NCI-H69 (cell line): ENCODE measurements around the gene DPEP2NB.
"Not testable (repeated sequence)": the region's sequence is repeated elsewhere in the genome, so short reads cannot be mapped to it uniquely, and the experiment has no call there.

ENCODE experiments used
- DNase-seq: peaks from one replicate; lab custom pipeline; 2025; lab: John Stamatoyannopoulos, UW

Gene DPEP2NB

DNA sequence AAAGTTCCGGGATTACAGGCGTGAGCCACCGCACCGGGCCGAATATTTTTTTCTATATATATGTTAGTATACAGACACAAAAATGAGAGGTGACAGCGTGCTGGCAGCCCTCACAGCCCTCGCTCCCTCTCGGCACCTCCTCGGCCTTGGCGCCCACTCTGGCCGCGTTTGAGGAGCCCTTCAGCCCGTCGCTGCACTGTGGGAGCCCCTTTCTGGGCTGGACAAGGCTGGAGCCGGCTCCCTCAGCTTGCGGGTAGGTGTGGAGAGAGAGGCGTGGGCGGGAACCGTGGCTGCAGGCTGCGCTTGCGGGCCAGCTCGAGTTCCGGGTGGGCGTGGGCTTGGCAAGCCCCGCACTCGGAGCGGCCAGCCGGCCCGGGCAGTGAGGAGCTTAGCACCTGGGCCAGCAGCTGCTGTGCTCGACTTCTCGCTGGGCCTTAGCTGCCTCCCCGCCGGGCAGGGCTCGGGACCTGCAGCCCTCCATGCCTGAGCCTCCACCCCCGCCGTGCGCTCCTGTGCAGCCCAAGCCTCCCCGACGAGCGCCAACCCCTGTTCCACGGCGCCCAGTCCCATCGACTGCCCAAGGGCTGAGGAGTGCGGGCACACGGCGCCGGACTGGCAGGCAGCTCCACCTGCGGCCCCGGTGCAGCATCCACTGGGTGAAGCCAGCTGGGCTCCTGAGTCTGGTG is 33.6 kb downstream of the DPEP2NB start:
- DNase-seq: no peak

DNA sequence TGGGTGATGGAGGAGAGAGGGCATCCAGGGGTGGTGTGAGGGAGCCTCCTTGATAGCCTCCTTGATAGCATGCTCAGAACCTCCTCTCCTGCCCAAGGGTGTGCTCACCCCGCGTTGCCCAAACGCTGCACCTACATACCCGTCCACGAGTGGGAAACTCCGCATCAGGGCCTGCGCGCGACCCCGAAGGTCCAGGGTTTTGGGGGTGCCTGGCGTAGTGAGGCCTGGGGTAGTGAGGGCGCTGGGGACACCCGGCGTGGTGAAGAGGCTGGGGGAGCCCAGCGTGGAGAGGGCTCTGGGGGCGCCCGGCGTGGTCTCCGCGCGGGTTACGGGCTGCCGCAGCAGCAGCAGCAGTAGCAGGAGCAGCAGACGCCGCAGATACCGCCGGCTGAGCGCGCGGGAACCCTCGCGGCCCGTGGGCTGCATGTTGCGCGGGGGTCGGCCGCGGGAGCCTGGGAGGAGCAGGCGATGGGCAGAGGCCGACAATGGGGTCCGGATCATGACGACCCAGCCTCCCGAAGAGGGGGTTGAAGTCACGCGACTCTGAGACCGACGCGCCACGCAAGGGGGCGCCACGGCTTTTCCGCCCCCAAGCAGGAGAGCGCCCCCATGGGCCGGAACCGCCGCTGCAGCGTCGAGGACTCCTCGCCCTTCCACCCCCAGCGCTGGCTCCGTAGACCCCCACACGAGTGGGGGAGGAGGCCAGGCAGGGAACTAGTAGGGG is 35.6 kb downstream of the DPEP2NB start, which contains the start of gene DPEP3:
TSS of gene DPEP3 (minus strand) at position 545 of the 724 bp plus-strand sequence. CDS start at position 426, 119 bp downstream.
- DNase-seq: no peak

DNA sequence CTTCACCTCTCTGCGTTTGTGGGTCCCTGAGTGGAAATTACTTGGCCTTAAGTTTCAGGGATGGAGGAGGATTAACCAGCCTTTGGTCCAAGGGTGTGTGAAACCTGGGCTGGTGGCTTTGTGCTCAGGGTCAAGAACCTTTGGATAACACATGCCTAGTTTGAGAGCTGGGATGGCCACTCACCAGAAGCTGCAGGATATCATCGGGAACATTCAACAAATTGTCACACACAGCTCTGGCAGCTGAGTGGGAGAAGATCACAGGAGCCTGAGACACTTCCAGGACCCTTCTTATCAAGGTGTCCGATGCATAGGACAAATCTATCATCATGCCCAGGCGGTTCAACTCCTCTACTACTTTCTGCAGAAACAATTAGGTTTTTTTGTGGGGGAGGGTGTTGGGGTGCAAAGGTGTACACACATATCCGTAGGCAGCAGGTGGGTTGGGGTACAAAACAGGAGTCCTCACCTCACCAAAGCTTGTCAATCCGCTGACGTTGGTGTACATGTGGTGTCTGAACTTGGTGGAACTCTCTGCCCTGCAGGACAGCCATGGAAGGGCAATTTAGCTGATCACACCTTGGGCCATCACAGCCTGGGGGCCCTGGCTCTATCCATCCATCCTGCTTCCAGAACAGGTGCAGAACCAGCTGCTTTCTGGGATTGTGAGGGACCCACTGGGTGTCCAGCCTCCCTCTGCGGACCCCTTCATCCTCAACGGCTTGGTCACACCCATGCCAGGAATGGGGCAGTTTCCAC is 38.1 kb downstream of the DPEP2NB start:
- no peak for DNase-seq

DNA sequence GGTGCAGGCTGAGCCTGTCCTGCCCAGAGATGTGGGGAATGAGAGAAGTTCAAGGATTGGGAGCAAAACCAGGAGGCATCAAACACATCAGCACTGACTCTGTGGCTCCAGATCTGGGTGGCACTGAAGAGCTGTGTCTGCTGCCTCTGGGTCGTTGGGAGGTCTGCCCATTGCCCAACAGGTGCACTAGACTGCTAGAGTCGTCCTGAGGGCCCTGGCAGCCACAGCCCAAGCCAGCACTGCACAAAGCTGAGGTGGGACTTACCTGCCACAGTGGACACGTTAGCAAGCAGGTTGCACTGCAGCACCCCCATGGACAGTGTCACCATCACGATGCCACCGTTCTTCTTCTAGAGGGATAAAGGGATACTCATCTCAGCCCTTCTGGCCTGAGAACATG is 38.7 kb downstream of the DPEP2NB start:
- no peak for DNase-seq

DNA sequence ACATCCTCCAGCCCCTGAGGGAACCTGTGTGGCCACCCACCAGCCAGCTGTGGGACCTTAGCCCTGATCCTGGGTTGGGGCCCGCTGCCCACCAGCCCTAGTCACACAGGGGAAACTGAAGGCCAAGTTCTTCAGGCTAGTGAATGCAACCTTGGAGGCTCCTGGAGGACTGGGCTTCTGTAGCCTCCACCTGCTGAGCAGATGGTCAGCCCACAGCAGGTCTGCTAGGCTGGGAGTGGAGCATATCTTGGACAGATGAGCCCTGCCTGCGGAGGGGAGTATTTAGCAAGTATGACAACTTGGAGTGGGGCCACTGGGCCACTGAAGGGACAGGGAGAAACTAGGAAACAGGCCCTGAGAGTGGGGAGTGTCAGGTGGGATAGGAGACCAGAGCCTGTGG is 39.5 kb downstream of the DPEP2NB start:
- no peak for DNase-seq

DNA sequence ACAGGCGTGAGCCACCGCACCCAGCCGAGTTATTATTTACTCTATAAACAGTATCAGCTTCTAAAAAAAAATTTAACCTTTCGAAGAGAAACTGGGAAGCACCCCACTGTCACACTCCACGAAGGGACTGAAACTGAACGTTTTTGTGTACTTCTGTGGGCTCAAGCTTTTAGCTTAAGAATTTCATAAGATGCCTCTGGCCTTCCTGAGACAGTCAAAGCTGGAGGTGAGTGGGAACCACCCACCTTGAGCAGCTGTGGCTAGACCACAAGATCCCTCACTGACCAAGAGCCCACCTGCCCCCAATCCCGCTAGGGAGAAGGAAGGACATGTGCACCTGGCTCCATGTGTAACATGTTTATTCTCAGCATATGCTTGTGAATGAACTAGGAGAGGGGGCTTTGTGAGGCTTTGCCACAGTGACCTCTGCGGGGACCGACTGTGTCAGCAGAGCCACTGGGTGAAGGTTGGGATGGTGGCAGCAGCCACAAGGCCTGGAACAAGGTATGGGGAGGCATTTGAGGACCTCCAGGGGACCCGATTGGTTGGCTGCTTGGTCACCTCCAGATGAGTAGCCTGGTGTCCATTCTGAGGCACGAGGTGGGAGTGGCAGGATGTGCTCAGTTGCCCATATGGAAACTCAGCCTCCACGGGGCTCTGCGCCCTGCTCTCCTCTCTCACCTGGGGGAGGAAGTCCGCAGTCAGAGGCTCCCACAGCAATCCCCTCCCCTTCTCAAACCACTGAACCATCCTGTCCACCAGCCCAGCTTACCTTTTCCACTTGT is 40.2 kb downstream of the DPEP2NB start:
- DNase-seq: no peak

DNA sequence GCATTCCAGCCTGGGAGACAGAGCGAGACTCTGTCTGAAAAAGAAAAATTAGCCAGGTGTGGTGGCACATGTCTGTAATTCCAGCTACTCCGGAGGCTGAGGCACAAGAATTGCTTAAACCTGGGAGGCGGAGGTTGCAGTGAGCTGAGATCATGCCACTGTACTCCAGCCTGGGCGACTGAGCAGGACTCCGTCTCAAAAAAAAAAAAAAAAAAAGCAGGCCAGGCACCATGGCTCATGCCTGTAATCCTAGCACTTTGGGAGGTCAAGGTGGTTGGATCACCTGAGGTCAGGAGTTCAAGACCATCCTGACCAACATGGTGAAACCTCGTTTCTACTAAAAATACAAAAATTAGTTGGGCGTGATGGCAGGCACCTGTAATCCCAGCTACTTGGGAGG is 43.4 kb downstream of the DPEP2NB start:
- not testable (repeated sequence) for DNase-seq

DNA sequence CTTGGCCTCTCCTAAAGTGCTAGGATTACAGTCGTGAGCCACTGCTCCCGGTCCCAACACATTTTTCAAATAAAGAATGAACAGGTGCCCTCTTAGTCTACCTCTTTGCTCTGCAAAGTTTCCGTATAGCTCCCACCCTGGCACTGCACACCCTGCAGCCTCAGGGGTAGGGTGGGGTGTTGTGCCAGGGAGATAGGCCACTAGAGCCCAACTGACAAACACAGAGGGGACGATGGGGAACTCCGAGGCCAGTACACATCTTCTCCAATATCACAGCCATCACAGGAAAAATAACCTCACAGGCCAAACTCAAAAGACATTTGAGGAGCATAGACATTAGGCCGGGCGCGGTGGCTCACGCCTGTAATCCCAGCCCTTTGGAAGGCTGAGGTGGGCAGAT is 44.6 kb downstream of the DPEP2NB start:
- no peak for DNase-seq

DNA sequence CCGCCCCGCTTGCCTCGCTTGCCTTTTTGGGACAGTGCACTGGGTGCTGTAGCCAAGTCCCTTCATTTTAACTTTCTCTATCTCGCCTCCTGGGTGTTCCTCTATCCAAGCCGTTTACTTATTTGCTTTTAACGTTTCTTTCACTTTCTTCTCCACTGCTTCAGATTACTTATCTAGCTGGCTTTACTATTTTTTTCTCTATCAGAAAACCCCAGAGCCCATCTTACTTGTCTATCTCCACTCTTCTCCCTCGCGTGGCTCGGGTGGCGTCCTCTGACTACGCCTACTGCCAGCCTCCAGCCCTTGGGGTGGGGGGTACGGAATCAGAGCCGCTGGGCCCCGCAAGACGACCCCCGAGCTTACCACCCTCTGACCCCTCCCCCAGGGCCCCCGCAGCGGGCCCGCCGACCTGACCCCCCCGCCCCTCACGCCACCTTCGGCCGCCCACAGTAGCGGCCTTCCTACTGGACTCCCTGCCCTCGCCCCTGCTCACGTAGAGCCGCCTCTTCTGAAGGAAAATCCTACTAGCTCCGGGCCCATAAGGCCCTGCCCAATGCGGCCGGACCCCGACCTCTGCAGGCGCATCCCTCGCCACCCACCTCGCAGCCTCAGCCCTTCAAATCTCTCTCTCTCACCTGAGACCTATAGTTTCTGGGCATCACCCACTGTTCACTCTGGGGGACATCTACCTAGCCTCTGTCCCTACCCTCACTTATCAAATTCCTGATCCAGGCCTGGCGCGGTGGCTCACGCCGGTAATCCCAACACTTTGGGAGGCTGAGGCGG is 46.3 kb downstream of the DPEP2NB start:
- DNase-seq: no peak

DNA sequence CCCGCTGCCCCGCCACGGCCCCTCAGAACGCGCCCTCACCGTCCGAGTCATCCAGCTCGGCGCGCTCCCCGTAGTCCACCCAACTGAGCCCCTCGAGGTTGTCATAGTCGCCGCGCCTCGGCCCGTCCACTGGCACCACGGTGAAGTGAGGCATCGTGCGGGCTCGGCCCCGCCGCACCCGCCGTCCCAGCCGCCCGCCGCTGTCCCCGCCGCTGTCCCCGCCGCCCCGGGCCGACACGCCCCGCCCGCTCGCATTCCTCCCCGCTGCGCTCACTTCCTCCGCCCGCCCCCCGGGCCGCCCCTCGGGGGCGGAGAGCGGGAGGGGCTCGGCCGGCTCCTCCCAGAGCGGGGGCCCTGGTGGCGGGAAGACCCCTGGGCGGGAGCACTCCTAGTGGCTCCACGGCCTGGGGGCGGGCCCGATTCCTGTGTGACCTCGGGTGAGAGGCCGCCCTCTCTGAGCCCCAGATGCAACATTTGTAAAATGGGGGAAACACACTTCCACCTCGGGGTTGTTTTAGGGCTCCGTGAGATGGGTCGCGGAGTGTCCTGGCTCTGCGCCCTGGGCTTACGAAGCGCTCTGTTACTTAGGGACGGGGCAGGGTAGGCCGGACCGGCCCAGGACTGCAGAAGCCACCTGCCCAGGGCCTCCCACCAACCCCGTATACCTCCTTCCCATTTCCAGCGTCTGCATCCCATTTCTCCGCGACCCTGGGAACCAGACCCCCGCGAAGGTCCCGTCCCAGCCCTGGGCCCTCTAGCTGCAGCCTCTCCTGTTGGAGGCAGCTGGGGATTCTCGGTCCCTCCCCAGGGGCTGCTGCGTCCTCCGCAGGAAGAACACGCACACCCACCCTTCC is 47.1 kb downstream of the DPEP2NB start, which contains the start of gene SLC12A4:
TSS of gene SLC12A4 (minus strand) at position 238 of the 854 bp plus-strand sequence. CDS start at position 154, 84 bp downstream.
- DNase-seq: peak; percentile 78

DNA sequence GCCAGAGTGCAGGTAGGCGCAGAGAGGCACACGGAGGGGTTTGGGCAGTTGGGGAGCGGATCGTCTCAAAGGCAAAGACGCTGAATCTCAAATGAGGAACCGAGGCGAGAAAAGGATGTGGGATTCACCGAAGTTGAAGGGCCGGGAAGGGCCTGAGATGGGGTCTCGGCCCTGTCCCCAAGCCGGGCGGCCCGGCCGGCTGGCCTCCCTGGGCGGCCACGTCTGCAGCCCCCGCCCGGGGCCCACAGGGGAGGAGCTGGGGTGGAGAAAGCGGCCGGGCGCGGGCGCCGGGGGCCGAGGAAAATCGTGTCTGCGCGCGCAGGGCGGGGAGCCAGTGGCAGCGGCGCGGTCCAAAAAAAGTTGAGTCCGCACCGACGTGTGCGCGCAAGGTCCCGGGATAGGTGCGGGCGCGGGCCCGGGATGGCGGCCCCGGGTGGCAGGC is 47.7 kb downstream of the DPEP2NB start:
- DNase-seq: peak; percentile 46

DNA sequence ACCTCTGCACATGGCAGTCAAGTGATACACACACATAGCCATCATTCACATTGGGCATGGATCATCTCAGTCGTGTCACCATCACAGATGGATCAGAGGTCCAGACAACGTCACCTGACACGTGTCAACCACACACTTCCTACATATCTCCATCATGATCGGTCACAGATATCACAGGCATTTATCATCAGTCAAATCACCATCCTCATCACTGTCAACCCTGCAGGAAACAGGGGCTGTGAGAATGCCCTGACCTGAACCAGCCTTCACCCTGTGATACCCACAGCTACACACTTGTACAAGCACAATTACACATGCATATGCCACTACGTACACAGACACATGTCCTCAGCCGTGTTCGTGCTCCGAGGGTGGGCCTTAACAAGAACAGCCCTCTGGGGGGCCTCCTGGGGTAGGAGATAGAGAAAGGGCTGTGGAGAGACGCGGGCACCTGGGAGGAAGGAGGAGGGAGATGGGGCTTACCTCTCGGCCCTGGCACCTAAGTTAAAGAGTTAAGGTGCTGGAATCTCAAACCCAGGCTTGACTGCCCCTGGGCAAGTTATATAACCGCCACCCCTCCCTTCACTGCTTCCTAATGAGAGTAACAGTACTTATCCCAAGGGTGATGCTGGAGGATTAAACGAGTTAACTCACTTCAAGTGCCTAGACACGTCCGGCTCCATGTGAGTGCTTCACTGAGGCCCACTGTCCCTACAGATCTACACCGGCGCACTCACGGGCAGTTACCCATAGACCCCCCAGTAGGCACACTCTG is 48.3 kb downstream of the DPEP2NB start:
- DNase-seq: peak; percentile 54

DNA sequence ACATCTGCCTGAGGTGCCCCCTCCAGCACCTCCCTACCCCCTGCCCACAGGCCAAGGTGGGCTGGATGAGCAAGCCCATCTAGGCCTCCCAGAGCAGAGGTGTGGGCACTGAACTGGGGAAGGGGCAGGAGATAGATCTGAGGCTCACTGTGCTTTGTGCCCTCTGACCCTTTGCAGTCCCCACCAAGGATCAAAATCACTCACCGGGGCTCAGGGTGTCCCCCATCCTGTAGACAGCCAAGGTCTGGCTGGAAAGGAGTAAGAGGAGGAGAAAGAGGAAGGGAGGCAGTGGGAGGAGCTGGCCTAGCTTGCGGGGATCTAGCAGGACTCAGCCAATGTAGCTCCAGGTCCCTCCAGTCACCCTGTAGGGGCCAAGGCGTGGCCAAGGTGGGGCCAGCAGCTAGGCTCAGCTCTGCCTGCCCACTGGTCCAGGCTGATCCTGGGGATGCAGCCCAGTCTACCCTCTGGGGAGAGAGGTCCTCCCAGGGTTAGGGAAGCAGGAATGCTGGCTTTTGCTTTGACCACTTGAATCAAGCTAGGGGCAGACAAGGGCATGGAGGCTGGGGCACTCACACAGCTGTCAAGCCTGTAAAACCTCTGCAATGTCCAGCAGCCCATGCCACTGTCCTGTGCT is 49.0 kb downstream of the DPEP2NB start:
- DNase-seq: peak; percentile 50

DNA sequence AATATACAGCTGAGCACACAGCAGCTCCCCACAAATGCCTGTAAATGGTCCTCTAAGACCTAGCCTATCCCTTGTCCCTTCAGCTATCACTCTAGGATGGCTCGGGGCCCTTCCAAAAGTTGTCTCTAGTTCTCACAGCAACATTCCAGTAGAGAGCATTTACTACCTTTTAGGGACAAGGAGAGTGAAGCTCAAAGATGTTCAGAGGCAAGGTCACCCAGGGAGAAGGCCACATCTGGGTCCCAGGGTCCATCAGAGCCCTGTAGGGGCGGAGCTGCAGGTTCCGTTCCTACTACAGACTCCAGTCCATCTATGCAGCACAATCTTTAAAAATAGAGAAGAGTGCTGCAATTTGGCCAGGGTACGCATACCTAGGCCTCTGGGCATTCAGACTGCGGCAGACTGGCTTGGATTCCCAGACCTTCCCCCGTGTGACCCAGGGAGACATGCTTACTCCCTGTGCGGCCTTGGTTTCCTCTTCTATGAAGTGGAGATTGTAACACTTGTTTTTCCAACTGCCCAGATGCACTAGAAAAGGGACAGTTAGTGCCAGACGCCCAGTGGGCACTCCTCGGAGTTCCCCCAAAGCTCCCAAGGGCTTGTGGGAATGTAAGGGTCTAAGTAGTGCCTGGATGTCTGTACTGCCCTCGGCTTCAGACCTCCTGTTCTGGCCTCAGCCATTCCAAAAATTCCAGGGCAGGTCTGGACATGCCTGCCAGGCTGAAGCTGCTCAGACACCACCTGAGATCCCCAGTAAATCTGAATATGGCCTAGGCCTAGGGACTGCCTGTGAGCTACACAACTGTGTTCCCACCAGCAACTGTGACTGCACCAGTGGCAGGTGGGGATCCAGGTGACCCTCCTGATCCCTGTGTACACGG is 49.8 kb downstream of the DPEP2NB start:
- peak; percentile 64 for DNase-seq

DNA sequence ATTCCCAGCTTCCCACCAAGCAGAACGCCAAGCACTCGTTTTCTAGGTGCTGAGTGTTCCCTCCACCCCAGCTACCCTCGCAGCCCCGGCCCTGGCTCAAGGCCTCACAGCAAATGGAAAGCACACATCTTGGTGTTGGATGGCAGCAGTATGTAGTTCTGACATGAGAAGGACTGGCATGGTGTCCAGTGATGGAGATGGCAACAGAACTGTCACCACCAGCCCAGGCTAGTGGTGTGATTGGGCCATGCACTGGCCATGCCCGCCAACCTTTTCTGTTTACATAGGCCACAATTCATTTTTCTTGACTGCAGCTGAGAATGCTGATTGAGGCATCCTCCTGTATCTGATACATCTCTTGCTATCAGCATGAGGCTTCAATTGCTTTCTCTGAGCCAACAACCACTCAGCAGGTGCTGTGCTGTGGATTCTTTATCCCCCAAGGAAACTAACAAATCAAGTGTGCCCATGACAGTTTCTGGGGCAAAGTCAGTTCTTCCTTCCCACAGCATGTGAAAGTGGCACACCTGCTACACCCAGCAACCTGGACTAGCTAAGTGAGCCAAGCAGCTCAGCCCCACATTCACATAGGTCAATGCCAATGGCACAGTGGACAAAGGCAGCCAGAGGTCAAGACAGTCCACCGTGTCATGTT is 51.1 kb downstream of the DPEP2NB start:
- DNase-seq: peak; percentile 77

DNA sequence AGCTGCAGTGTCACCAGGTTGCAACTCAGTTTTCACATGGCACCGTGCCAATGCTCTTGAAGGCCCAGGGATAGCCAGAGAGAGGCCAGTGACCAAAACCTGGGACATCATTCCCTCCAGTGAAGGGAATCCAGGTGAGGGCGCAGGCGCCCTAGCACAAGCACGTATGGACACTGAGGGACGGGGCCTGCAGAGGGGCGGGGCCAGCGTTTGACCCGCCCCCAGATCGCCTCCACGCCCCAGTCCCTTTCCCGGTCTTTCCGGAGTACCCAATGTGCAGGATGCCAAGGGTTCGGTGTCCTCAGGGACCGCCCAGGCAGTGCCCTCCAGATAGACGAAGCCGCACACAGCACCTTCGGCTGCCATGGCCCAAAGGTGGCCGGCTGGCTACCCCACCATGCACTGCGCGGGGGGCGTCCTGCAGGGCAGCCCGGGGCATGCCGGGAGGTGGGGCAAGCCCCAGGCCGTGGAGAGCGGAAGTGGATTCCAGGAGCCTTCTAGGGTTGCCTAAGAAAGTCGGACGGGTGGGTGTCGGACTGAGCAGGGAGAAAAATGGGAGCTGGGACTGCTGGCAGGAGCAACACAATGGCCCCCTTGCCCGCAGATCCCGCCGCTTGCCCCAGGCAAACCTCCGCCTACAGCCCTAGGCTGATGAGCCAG is 51.9 kb downstream of the DPEP2NB start:
- peak; percentile 32 for DNase-seq
